ENCODE results near the gene GARNL3. TPM values are rescaled to one million over a fixed set of nuclear protein-coding genes. Genes with fewer than 3 reads are reported as not detected.

GARNL3 gene
- total and polyA plus RNA-seq, 2 of the 13 experiments (the other 11 are each of a cell fraction or from before 2014, with no cell fraction given): 3.9 to 11.0 TPM

GRCh38 chr9:127390563-127390962 is 126.0 kb downstream of the GARNL3 start (continued):
- peak; percentile 90 for TF ChIP-seq ZNF503 (CRISPR knock-in tag; IDR thresholded peaks at IDR 0.05)
- no peak for TF ChIP-seq MZF1 (CRISPR knock-in tag; IDR thresholded peaks at IDR 0.05; ENCODE audit: borderline replicate concordance)
- no peak for TF ChIP-seq ZFP36L2 (CRISPR knock-in tag; IDR thresholded peaks at IDR 0.05)
- TF ChIP-seq ZNF512 (CRISPR knock-in tag; IDR thresholded peaks at IDR 0.05): no peak
- peak; percentile 98 for TF ChIP-seq TCF7 (IDR thresholded peaks at IDR 0.05; ENCODE audit: low read depth)
- TF ChIP-seq ZBTB14 (CRISPR knock-in tag; IDR thresholded peaks at IDR 0.05): no peak
- TF ChIP-seq RFX1 (IDR thresholded peaks at IDR 0.05): no peak
- TF ChIP-seq POLR2G (IDR thresholded peaks at IDR 0.05; ENCODE audit: low read depth, low read length): peak; percentile 51
- no peak for TF ChIP-seq AGO2 (optimal IDR thresholded peaks at IDR 0.05; ENCODE audit: low read depth, low read length)
- TF ChIP-seq ZNF296 (CRISPR knock-in tag; conservative IDR thresholded peaks at IDR 0.05): 0 out of 2 replicates have a peak, but pooled peaks have one; percentile 55
- TF ChIP-seq ZNF460 (CRISPR knock-in tag; IDR thresholded peaks at IDR 0.05; ENCODE audit: borderline replicate concordance): peak; percentile 47; the same call in 1 of the 2 replicates
- TF ChIP-seq ZSCAN21 (CRISPR knock-in tag; IDR thresholded peaks at IDR 0.05; ENCODE audit: borderline replicate concordance): no peak
- peak; percentile 71; the same call in 1 of the 2 replicates for TF ChIP-seq ZNF670 (CRISPR knock-in tag; IDR thresholded peaks at IDR 0.05; ENCODE audit: borderline replicate concordance)
- TF ChIP-seq ZNF543 (CRISPR knock-in tag; IDR thresholded peaks at IDR 0.05): no peak
- peak; percentile 65; the same call in 1 of the 2 replicates for TF ChIP-seq ZBTB7A (CRISPR knock-in tag; IDR thresholded peaks at IDR 0.05)
- peak; percentile 87 for TF ChIP-seq TBX2 (CRISPR knock-in tag; IDR thresholded peaks at IDR 0.05; ENCODE audit: borderline replicate concordance)
- TF ChIP-seq SIN3A (IDR thresholded peaks at IDR 0.05; ENCODE audit: borderline replicate concordance, low read depth, low read length): peak; percentile 70; the same call in 1 of the 2 replicates
- TF ChIP-seq GABPB1 (CRISPR knock-in tag; IDR thresholded peaks at IDR 0.05): peak; percentile 77
- no peak for TF ChIP-seq KLF9 (CRISPR knock-in tag; IDR thresholded peaks at IDR 0.05; ENCODE audit: low read depth)
- no peak for TF ChIP-seq FOXP1 (IDR thresholded peaks at IDR 0.05)
- TF ChIP-seq FOXP1 (CRISPR knock-in tag; IDR thresholded peaks at IDR 0.05): peak; percentile 71
- TF ChIP-seq HDAC2 (CRISPR knock-in tag; IDR thresholded peaks at IDR 0.05): peak; percentile 88
- TF ChIP-seq ZKSCAN1 (IDR thresholded peaks at IDR 0.05; ENCODE audit: low read length): no peak; the same call in 1 of the 2 replicates
- no peak for TF ChIP-seq HNRNPUL1 (IDR thresholded peaks at IDR 0.05; ENCODE audit: low read depth, low read length)
- peak; percentile 75; the same call in 1 of the 2 replicates for TF ChIP-seq HOXA3 (CRISPR knock-in tag; IDR thresholded peaks at IDR 0.05)
- no peak for TF ChIP-seq GRHL1 (CRISPR knock-in tag; conservative IDR thresholded peaks at IDR 0.05)
- TF ChIP-seq SNAPC2 (CRISPR knock-in tag; IDR thresholded peaks at IDR 0.05): no peak
- TF ChIP-seq ATF7-NPFF (CRISPR knock-in tag; IDR thresholded peaks at IDR 0.05; ENCODE audit: low read depth): no peak
